Tibial nerve (tissue), 4 donors: Measurements from ENCODE around the gene MAFG. TPM values are rescaled to one million over a fixed set of nuclear protein-coding genes. Genes with fewer than 3 reads are reported as not detected.
"Not testable (repeated sequence)": the region's sequence is repeated elsewhere in the genome, so short reads cannot be mapped to it uniquely, and the experiment has no call there.

Experiments
- DNase-seq, 2 donors: peaks; one replicate each; pipeline ENCODE4 v3.0.0-alpha.2; 2019; ENCODE audit warnings: low spot score in 2 of 2
- H3K27ac ChIP-seq, 4 donors: fragments of 200-600 bp; sonication (generic) in 3 of 4; one replicate each; pipeline ENCODE4 v1.5.1; 2017 to 2019; ENCODE audit warnings: mild to moderate bottlenecking in 1 of 4
- H3K27me3 ChIP-seq, 2 donors: fragments of 200-600 bp; sonication (generic) in 1 of 2; one replicate each; pipeline versions ENCODE4 v1.5.1 to v1.6.0; 2017 to 2019
- H3K36me3 ChIP-seq, 3 donors: fragments of 200-600 bp; sonication (generic); one replicate each; pipeline ENCODE4 v1.5.1; 2018 to 2019
- H3K4me1 ChIP-seq, 4 donors: fragments of 200-600 bp; sonication (generic) in 3 of 4; one replicate each; pipeline ENCODE4 v1.5.1; 2017 to 2019
- H3K4me3 ChIP-seq, 4 donors: fragments of 200-600 bp; sonication (generic) in 3 of 4; one replicate each; pipeline ENCODE4 v1.5.1; 2017 to 2019; ENCODE audit warnings: mild to moderate bottlenecking in 1 of 4, moderate library complexity in 1 of 4
- H3K9me3 ChIP-seq, 4 donors: fragments of 200-600 bp; sonication (generic) in 3 of 4; one replicate each; pipeline ENCODE4 v1.5.1; 2017 to 2019
- CTCF ChIP-seq, 5 experiments: fragments of 200-600 bp in 3 of 5; fragments of 450-650 bp in 2 of 5; sonication (generic) in 3 of 5; IDR thresholded peaks; one replicate each; pipeline ENCODE4 v1.5.1; 2016 to 2019; ENCODE audit warnings: antibody characterized with exemption in 5 of 5, mild to moderate bottlenecking in 3 of 5, moderate library complexity in 2 of 5
- EP300 ChIP-seq, 2 donors: sonication (generic); formaldehyde crosslinking; IDR thresholded peaks; one replicate each; pipeline ENCODE4 v1.6.1; 2017; ENCODE audit warnings: antibody characterized with exemption in 2 of 2, mild to moderate bottlenecking in 1 of 2
- POLR2A ChIP-seq, 2 donors: fragments of 450-650 bp; IDR thresholded peaks; one replicate each; pipeline ENCODE4 v1.6.1; 2017; ENCODE audit warnings: antibody characterized with exemption in 2 of 2, mild to moderate bottlenecking in 2 of 2, moderate library complexity in 2 of 2
- WGBS, 2 donors: methylation state at CpG; one replicate each; pipeline ENCODE4 v1.1.5; 2018; 5-methylcytosine and 5-hydroxymethylcytosine counted together
- total RNA-seq, 4 donors: library from RNA; depleted of rRNA; stranded (reverse); fragments of >200 nt; gene quantifications; one replicate each; pipeline ENCODE4 v1.1.0, GENCODE V29; 2016

Gene MAFG
- total RNA-seq, 4 donors from 2014 or later: 17.9 to 25.5 (median 22.5) TPM

DNA sequence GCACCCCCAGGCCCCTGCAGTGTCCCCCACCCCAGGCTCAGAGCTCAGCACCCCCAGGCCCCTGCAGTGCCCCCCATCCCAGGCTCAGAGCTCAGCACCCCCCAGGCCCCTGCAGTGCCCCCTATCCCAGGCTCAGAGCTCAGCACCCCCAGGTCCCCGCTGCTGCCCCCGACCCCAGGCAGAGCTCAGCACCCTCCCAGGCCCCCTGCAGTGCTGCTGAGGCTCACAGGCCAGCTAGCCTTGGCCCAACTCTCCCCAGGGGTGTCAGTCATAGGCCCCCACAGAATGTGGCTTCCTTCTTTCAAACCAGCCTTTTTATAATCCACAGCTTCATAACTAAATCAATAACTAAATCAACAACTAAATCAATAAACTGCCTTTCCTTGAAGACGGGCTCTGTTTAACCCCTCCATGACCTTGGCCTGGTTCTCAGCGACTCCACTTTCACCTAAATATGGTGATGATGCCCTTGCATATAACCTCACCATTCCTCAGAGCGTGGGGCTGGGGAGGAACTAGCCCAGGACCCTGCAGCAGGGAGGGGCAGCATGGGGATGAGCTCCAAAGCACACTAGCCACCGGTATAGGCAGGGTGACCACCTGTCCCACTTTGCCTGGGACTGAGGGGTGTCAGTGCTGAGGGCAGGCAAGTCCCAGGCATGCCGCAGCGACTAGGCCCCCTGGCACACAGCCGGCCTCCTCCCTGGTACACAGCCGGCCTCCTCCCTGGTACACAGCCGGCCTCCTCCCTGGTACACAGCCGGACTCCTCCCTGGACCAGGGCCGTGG lies 28.4 kb upstream of the MAFG start:
- TF ChIP-seq POLR2A (IDR thresholded peaks at IDR 0.05): no peak
- TF ChIP-seq CTCF (IDR thresholded peaks at IDR 0.05): no peak
- TF ChIP-seq EP300 (IDR thresholded peaks at IDR 0.05): no peak
- Histone ChIP-seq H3K9me3 (no peaks in the 10 kb centered on the region), H3K27ac (no peak overlapping the region), H3K4me3 (no peak overlapping the region), H3K27me3 (peaks cover 0 to 78% of the 10 kb centered on the region in 2 donors), H3K4me1 (peaks cover 0 to 18% (median 10%) of the 10 kb centered on the region in 4 donors), H3K36me3 (no peaks in the 10 kb centered on the region)
- 73 to 84% methylated on average over 9 to 12 of the region's 13 CpGs for WGBS, 2 donors
- no peak for DNase-seq

DNA sequence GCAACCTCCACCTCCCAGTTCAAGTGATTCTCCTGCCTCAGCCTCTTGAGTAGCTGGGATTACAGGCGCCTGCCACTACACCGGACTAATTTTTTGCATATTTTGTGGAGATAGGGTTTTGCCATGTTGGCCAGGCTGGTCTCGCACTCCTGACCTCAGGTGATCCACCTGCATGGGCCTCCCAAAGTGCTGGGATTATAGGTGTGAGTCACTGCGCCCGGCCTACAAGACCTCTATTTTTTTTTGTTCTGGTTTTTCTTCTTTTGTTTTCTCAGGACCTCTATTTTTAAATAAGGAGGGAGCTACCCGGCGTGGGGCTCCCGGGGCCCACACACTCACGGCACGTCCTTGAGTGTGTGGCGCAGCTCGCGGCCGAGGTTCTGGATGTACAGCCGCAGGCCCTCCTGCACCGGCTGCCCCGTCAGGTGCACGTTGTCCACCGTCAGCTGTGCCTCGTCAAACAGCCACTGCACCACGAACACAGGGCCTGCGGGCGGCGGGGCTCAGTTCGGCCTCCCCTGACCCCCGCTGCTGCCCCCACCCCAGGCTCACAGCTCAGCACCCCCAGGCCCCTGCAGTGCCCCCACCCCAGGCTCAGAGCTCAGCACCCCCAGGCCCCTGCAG lies 27.6 kb upstream of the MAFG start:
- Histone ChIP-seq H3K4me3 (no peak overlapping the region), H3K27me3 (peaks cover 0 to 73% of the 10 kb centered on the region in 2 donors), H3K4me1 (peaks cover 0 to 12% (median 6%) of the 10 kb centered on the region in 4 donors), H3K36me3 (no peaks in the 10 kb centered on the region), H3K9me3 (no peaks in the 10 kb centered on the region), H3K27ac (no peak overlapping the region)
- TF ChIP-seq CTCF (IDR thresholded peaks at IDR 0.05): no peak
- TF ChIP-seq EP300 (IDR thresholded peaks at IDR 0.05): no peak
- no peak for TF ChIP-seq POLR2A (IDR thresholded peaks at IDR 0.05)
- no peak for DNase-seq
- 93 to 96% methylated on average over 25 to 26 of the region's 26 CpGs for WGBS, 2 donors

GRCh38 chr17:81954131-81955057 lies 26.9 kb upstream of the MAFG start:
- WGBS, 2 donors: 68 to 75% methylated on average over 19 of the region's 19 CpGs
- Histone ChIP-seq H3K27me3 (peaks cover 0 to 68% of the 10 kb centered on the region in 2 donors), H3K9me3 (no peaks in the 10 kb centered on the region), H3K36me3 (no peaks in the 10 kb centered on the region), H3K27ac (no peak overlapping the region), H3K4me3 (no peak overlapping the region), H3K4me1 (peaks cover 0 to 4% (median 2%) of the 10 kb centered on the region in 4 donors)
- TF ChIP-seq EP300 (IDR thresholded peaks at IDR 0.05): no peak
- no peak for TF ChIP-seq CTCF (IDR thresholded peaks at IDR 0.05)
- no peak for TF ChIP-seq POLR2A (IDR thresholded peaks at IDR 0.05)
- no peak for DNase-seq

DNA sequence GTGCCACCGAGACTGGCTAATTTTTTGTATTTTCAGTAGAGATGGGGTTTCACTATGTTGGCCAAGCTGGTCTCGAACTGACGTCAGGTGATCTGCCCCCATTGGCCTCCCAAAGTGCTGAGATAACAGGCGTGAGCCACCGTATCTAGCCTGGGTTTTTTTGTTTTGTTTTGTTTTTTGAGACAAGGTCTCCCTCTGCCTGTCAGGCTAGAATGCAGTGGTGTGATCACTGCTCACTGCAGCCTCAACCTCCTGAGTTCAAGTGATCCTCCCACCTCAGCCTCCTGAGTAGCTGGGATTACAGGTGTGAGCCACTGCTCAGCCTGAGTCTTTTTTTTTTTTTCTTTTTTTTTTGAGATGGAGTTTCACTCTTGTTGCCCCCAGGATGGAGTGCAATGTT lies 25.9 kb upstream of the MAFG start:
- H3K9me3 ChIP-seq, H3K27ac ChIP-seq, H3K36me3 ChIP-seq, H3K4me3 ChIP-seq, H3K4me1 ChIP-seq, DNase-seq: not testable (repeated sequence)
- H3K27me3 ChIP-seq: peaks cover 0 to 63% of the 10 kb centered on the region in 2 donors
- 68 to 73% methylated on average over 5 of the region's 5 CpGs for WGBS, 2 donors

GRCh38 chr17:81952792-81953228 lies 25.3 kb upstream of the MAFG start:
- no peak overlapping the region for H3K27ac ChIP-seq
- peaks cover 0 to 56% of the 10 kb centered on the region in 2 donors for H3K27me3 ChIP-seq
- H3K36me3 ChIP-seq: no peaks in the 10 kb centered on the region
- no peak for TF ChIP-seq CTCF (IDR thresholded peaks at IDR 0.05)
- TF ChIP-seq POLR2A (IDR thresholded peaks at IDR 0.05): no peak
- TF ChIP-seq EP300 (IDR thresholded peaks at IDR 0.05): no peak
- DNase-seq: no peak
- no peak overlapping the region for H3K4me3 ChIP-seq
- H3K9me3 ChIP-seq: no peaks in the 10 kb centered on the region
- WGBS, 2 donors: 56 to 63% methylated on average over 12 to 16 of the region's 16 CpGs
- H3K4me1 ChIP-seq: no peaks in the 10 kb centered on the region
